SK-N-SH (cell line): ENCODE measurements around the gene S100A9. TPM values are rescaled to one million over a fixed set of nuclear protein-coding genes. Genes with fewer than 3 reads are reported as not detected.

ENCODE experiments used
- CTCF ChIA-PET: fragments of 300-600, 350-600 bp; formaldehyde crosslinking; extraction: SDS; loops from one replicate; lab custom pipeline; 2021; lab: Yijun Ruan, JAX
- POLR2A ChIA-PET: fragments of 350-600 bp; sonication (Branson Sonifier 250); formaldehyde crosslinking; extraction: SDS; loops from one replicate; lab custom pipeline; 2020; ENCODE audit warnings: antibody characterized with exemption, inconsistent platforms; lab: Yijun Ruan, JAX
- DNase-seq: peaks from one replicate; pipeline ENCODE4 v3.0.0; 2012
- H2AFZ ChIP-seq: fragments of 200-600 bp; sonication (generic); 2 replicates; pipeline ENCODE4 v1.8.1; 2016; ENCODE audit warnings: antibody characterized with exemption, mild to moderate bottlenecking, low read depth
- H3F3A ChIP-seq: fragments of 200-600 bp; sonication (generic); replicated peaks from 2 replicates; pipeline ENCODE3; 2016; ENCODE audit warnings: antibody characterized with exemption, mild to moderate bottlenecking; ENCODE audit not compliant: insufficient read depth
- H3K27ac ChIP-seq, 2 experiments: fragments of 200-500 bp in 1 of 2; fragments of 200-600 bp in 1 of 2; sonication (Bioruptor generic) in 1 of 2; sonication (generic), shearing (Covaris generic) in 1 of 2; 2 replicates each; pipeline versions ENCODE4 v1.5.1 to v1.6.1; 2014 to 2016; ENCODE audit warnings: low read depth in 2 of 2, inconsistent platforms in 1 of 2, low read length in 1 of 2, mild to moderate bottlenecking in 1 of 2, mixed read lengths in 1 of 2
- H3K27me3 ChIP-seq: fragments of 200-600 bp; sonication (generic), shearing (Covaris generic); 2 replicates; pipeline ENCODE4 v1.6.1; 2016; ENCODE audit warnings: mixed run types; ENCODE audit not compliant: insufficient read depth
- H3K36me3 ChIP-seq, 2 experiments: fragments of 200-500 bp in 1 of 2; fragments of 200-600 bp in 1 of 2; sonication (Bioruptor generic) in 1 of 2; sonication (generic) in 1 of 2; replicated peaks in 1 of 2; 2 replicates each; pipeline versions ENCODE3 to v1.5.1; 2014 to 2016; ENCODE audit warnings: low read length in 1 of 2, mild to moderate bottlenecking in 1 of 2; ENCODE audit not compliant: insufficient read depth in 2 of 2, control insufficient read depth in 1 of 2
- H3K4me1 ChIP-seq, 2 experiments: fragments of 200-500 bp in 1 of 2; fragments of 200-600 bp in 1 of 2; sonication (Bioruptor generic) in 1 of 2; sonication (generic), shearing (Covaris generic) in 1 of 2; 2 replicates each; pipeline versions ENCODE4 v1.5.1 to v1.6.1; 2014 to 2016; ENCODE audit warnings: low read depth in 1 of 2, low read length in 1 of 2, mixed run types in 1 of 2; ENCODE audit not compliant: insufficient read depth in 2 of 2, control insufficient read depth in 1 of 2
- H3K4me2 ChIP-seq: fragments of 200-600 bp; sonication (generic), shearing (Covaris generic); 2 replicates; pipeline ENCODE4 v1.6.1; 2017; ENCODE audit warnings: mixed run types
- H3K4me3 ChIP-seq, 2 experiments: fragments of 200-500 bp in 1 of 2; fragments of 200-600 bp in 1 of 2; sonication (Bioruptor generic) in 1 of 2; sonication (generic), shearing (Covaris generic) in 1 of 2; 2 replicates each; pipeline versions ENCODE4 v1.5.1 to v1.8.1; 2014 to 2016; ENCODE audit warnings: low read depth in 2 of 2, inconsistent platforms in 1 of 2, low read length in 1 of 2, mild to moderate bottlenecking in 1 of 2, mixed read lengths in 1 of 2, moderate library complexity in 1 of 2
- H3K79me2 ChIP-seq: fragments of 200-600 bp; sonication (generic); 2 replicates; pipeline ENCODE4 v1.8.1; 2017; ENCODE audit warnings: mild to moderate bottlenecking; ENCODE audit not compliant: insufficient read depth
- H3K9ac ChIP-seq: fragments of 200-600 bp; sonication (generic); 2 replicates; pipeline ENCODE4 v1.6.1; 2017; ENCODE audit warnings: mixed run types
- H3K9me2 ChIP-seq: fragments of 200-600 bp; sonication (generic); 2 replicates; pipeline ENCODE4 v1.6.1; 2017; ENCODE audit warnings: mixed run types
- H3K9me3 ChIP-seq: fragments of 200-600 bp; sonication (generic); 2 replicates; pipeline ENCODE4 v1.6.1; 2017; ENCODE audit warnings: mixed run types, mild to moderate bottlenecking, moderate library complexity
- H4K20me1 ChIP-seq: fragments of 200-600 bp; sonication (generic); 2 replicates; pipeline ENCODE4 v1.6.1; 2017; ENCODE audit warnings: mild to moderate bottlenecking, mixed run types; ENCODE audit not compliant: insufficient read depth
- EP300 ChIP-seq, 2 experiments: IDR thresholded peaks; 2 replicates each; pipeline versions ENCODE4 v1.4.0 to v1.6.1; 2012; ENCODE audit warnings: borderline replicate concordance in 1 of 2, low read depth in 1 of 2, low read length in 1 of 2
- EZH2phosphoT487 ChIP-seq: fragments of 200-600 bp; sonication (generic); IDR thresholded peaks from 2 replicates; pipeline ENCODE4 v1.6.1; 2017; ENCODE audit warnings: low read depth, mixed run types, mild to moderate bottlenecking, antibody characterized with exemption, moderate library complexity, borderline replicate concordance
- NFIC ChIP-seq: IDR thresholded peaks from 2 replicates; pipeline ENCODE4 v1.4.0; 2012; ENCODE audit warnings: borderline replicate concordance
- PBX3 ChIP-seq: IDR thresholded peaks from 2 replicates; pipeline ENCODE4; 2012
- REST ChIP-seq: IDR thresholded peaks from 2 replicates; pipeline ENCODE4 v1.6.1; 2012; ENCODE audit warnings: mild to moderate bottlenecking, low read depth, low read length, moderate library complexity
- RFX5 ChIP-seq: IDR thresholded peaks from 2 replicates; pipeline ENCODE4 v1.6.1; 2012; ENCODE audit warnings: mild to moderate bottlenecking, improper control_type of control experiment, low read length
- RXRA ChIP-seq: IDR thresholded peaks from 2 replicates; pipeline ENCODE4 v1.4.0; 2012; ENCODE audit warnings: low read depth, mild to moderate bottlenecking, borderline replicate concordance
- SMC3 ChIP-seq: IDR thresholded peaks from 2 replicates; pipeline ENCODE4 v1.6.1; 2012; ENCODE audit warnings: low read depth, low read length, improper control_type of control experiment
- TAF1 ChIP-seq: IDR thresholded peaks from 2 replicates; pipeline ENCODE4 v1.6.1; 2012; ENCODE audit warnings: low read depth, mild to moderate bottlenecking, low read length, moderate library complexity, borderline replicate concordance
- ZBTB33 ChIP-seq: IDR thresholded peaks from 2 replicates; pipeline ENCODE4 v1.4.0; 2012; ENCODE audit warnings: low read depth, borderline replicate concordance
- WGBS: methylation state at CpG from one replicate; pipeline ENCODE4 v1.1.6; 2017; ENCODE audit warnings: low lambda C conversion rate; 5-methylcytosine and 5-hydroxymethylcytosine counted together
- polyA plus RNA-seq, 3 experiments: library from polyadenylated mRNA; depleted of rRNA; stranded (reverse); fragments of >200 nt; gene quantifications; 2 replicates each; pipeline ENCODE4 v1.2.3, GENCODE V29; 2012

S100A9 gene
- polyA plus RNA-seq, 1 of the 3 experiments (the other 2 are of a cell fraction) = not detected

GRCh38 chr1:153389401-153389800 is 31.7 kb downstream of the S100A9 start:
- Histone ChIP-seq H3K4me2 (no peak overlapping the region), H3K79me2 (no peaks in the 10 kb centered on the region), H3K27ac (no peak overlapping the region), H3K4me3 (no peak overlapping the region), H3K36me3 (no peaks in the 10 kb centered on the region), H3K9ac (no peak overlapping the region), H2AFZ (no peak overlapping the region), H3K9me3 (no peaks in the 10 kb centered on the region), H3F3A (no peaks in the 10 kb centered on the region), H3K27me3 (peaks cover 15% of the 10 kb centered on the region), H3K4me1 (no peaks in the 10 kb centered on the region), H3K9me2 (no peaks in the 10 kb centered on the region), H4K20me1 (no peaks in the 10 kb centered on the region)
- POLR2A ChIA-PET = no interaction called here
- CTCF ChIA-PET = interaction anchor here (1.8 kb wide), 1 partner anchor 106 kb away, joined by 6 read pairs; no protein-coding TSS in a partner anchor
- no peak for DNase-seq
- 0% methylated on average over 1 of the region's 1 CpG for WGBS
- TF ChIP-seq EZH2phosphoT487 = no peak
- TF ChIP-seq NFIC = no peak
- TF ChIP-seq TAF1 = no peak
- no peak for TF ChIP-seq ZBTB33
- TF ChIP-seq RXRA = no peak
- no peak for TF ChIP-seq SMC3
- no peak for TF ChIP-seq REST
- no peak for TF ChIP-seq PBX3
- no peak for TF ChIP-seq RFX5
- TF ChIP-seq EP300 (IDR thresholded peaks at IDR 0.05; ENCODE audit: borderline replicate concordance in 1 of 2, low read depth in 1 of 2, low read length in 1 of 2) = no peak
